ENCODE measurements around the gene CCT5. TPM values are rescaled to one million over a fixed set of nuclear protein-coding genes. Genes with fewer than 3 reads are reported as not detected.

The CCT5 gene
- total RNA-seq, 1 experiment from 2014 or later: 548 TPM

DNA sequence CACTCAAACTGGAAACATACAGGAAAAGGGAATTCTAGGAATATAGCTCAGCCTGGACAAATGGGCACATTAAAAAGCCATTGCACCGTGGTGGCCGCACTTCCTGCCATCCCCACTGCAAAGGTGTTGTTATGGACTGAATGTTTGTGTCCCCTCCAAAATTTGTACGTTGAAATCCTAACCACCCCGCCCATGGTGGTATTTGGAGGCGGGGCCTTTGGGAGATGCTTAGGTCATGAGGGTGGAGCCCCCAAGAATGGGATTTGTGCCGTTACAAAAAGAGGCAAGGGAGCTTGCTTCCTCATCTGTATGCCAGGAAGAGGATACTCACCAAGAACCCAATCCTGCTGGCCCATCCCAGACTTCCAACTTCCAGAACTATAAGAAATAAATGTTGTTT is 58.8 kb downstream of the CCT5 start:
- ChIA-PET CTCF (no interaction called here), POLR2A (interaction anchor here (1.0 kb wide), 1 partner anchor 45 kb away, joined by 3 read pairs; the partner anchor contains the start of gene MARCHF6)
- ATAC-seq (no peak), DNase-seq (ENCODE audit: low spot score) (no peak)
- Mint-ChIP-seq H3K9me3 (peaks cover 17% of the 10 kb centered on the region), H3K27me3 (ENCODE audit: low read depth) (peaks cover 10% of the 10 kb centered on the region), H3K4me3 (peak overlapping the region; percentile 39), H3K27ac (peak overlapping the region; percentile 84), H3K4me1 (peaks cover 30% of the 10 kb centered on the region), H3K36me3 (peaks cover 16% of the 10 kb centered on the region)
- TF ChIP-seq FOXP1 (CRISPR knock-in tag; IDR thresholded peaks at IDR 0.05; ENCODE audit: borderline replicate concordance): no peak
- TF ChIP-seq, protein P1, sequence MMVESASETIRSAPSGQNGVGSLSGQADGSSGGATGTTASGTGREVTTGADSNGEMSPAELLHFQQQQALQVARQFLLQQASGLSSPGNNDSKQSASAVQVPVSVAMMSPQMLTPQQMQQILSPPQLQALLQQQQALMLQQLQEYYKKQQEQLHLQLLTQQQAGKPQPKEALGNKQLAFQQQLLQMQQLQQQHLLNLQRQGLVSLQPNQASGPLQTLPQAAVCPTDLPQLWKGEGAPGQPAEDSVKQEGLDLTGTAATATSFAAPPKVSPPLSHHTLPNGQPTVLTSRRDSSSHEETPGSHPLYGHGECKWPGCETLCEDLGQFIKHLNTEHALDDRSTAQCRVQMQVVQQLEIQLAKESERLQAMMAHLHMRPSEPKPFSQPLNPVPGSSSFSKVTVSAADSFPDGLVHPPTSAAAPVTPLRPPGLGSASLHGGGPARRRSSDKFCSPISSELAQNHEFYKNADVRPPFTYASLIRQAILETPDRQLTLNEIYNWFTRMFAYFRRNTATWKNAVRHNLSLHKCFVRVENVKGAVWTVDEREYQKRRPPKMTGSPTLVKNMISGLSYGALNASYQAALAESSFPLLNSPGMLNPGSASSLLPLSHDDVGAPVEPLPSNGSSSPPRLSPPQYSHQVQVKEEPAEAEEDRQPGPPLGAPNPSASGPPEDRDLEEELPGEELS (CRISPR knock-in tag; IDR thresholded peaks at IDR 0.05): no peak
- TF ChIP-seq, protein P2, sequence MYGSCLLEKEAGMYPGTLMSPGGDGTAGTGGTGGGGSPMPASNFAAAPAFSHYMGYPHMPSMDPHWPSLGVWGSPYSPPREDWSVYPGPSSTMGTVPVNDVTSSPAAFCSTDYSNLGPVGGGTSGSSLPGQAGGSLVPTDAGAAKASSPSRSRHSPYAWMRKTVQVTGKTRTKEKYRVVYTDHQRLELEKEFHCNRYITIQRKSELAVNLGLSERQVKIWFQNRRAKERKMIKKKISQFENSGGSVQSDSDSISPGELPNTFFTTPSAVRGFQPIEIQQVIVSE (CRISPR knock-in tag; IDR thresholded peaks at IDR 0.05; ENCODE audit: borderline replicate concordance): no peak
- TF ChIP-seq, protein P3, sequence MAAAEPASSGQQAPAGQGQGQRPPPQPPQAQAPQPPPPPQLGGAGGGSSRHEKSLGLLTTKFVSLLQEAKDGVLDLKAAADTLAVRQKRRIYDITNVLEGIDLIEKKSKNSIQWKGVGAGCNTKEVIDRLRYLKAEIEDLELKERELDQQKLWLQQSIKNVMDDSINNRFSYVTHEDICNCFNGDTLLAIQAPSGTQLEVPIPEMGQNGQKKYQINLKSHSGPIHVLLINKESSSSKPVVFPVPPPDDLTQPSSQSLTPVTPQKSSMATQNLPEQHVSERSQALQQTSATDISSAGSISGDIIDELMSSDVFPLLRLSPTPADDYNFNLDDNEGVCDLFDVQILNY (CRISPR knock-in tag; IDR thresholded peaks at IDR 0.05): no peak
- TF ChIP-seq, protein P4, sequence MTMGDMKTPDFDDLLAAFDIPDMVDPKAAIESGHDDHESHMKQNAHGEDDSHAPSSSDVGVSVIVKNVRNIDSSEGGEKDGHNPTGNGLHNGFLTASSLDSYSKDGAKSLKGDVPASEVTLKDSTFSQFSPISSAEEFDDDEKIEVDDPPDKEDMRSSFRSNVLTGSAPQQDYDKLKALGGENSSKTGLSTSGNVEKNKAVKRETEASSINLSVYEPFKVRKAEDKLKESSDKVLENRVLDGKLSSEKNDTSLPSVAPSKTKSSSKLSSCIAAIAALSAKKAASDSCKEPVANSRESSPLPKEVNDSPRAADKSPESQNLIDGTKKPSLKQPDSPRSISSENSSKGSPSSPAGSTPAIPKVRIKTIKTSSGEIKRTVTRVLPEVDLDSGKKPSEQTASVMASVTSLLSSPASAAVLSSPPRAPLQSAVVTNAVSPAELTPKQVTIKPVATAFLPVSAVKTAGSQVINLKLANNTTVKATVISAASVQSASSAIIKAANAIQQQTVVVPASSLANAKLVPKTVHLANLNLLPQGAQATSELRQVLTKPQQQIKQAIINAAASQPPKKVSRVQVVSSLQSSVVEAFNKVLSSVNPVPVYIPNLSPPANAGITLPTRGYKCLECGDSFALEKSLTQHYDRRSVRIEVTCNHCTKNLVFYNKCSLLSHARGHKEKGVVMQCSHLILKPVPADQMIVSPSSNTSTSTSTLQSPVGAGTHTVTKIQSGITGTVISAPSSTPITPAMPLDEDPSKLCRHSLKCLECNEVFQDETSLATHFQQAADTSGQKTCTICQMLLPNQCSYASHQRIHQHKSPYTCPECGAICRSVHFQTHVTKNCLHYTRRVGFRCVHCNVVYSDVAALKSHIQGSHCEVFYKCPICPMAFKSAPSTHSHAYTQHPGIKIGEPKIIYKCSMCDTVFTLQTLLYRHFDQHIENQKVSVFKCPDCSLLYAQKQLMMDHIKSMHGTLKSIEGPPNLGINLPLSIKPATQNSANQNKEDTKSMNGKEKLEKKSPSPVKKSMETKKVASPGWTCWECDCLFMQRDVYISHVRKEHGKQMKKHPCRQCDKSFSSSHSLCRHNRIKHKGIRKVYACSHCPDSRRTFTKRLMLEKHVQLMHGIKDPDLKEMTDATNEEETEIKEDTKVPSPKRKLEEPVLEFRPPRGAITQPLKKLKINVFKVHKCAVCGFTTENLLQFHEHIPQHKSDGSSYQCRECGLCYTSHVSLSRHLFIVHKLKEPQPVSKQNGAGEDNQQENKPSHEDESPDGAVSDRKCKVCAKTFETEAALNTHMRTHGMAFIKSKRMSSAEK (CRISPR knock-in tag; IDR thresholded peaks at IDR 0.05; ENCODE audit: borderline replicate concordance): no peak
- TF ChIP-seq ZNF138 (CRISPR knock-in tag; conservative IDR thresholded peaks at IDR 0.05): no peak
- TF ChIP-seq, protein P5, sequence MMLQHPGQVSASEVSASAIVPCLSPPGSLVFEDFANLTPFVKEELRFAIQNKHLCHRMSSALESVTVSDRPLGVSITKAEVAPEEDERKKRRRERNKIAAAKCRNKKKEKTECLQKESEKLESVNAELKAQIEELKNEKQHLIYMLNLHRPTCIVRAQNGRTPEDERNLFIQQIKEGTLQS (CRISPR knock-in tag; conservative IDR thresholded peaks at IDR 0.05): no peak
- TF ChIP-seq, protein P6, sequence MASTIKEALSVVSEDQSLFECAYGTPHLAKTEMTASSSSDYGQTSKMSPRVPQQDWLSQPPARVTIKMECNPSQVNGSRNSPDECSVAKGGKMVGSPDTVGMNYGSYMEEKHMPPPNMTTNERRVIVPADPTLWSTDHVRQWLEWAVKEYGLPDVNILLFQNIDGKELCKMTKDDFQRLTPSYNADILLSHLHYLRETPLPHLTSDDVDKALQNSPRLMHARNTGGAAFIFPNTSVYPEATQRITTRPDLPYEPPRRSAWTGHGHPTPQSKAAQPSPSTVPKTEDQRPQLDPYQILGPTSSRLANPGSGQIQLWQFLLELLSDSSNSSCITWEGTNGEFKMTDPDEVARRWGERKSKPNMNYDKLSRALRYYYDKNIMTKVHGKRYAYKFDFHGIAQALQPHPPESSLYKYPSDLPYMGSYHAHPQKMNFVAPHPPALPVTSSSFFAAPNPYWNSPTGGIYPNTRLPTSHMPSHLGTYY (CRISPR knock-in tag; IDR thresholded peaks at IDR 0.05): no peak
- TF ChIP-seq, protein P7, sequence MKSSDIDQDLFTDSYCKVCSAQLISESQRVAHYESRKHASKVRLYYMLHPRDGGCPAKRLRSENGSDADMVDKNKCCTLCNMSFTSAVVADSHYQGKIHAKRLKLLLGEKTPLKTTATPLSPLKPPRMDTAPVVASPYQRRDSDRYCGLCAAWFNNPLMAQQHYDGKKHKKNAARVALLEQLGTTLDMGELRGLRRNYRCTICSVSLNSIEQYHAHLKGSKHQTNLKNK (CRISPR knock-in tag; IDR thresholded peaks at IDR 0.05): no peak
- TF ChIP-seq NFATC4 (CRISPR knock-in tag; IDR thresholded peaks at IDR 0.05): no peak
- TF ChIP-seq SMAD4 (CRISPR knock-in tag; IDR thresholded peaks at IDR 0.05): no peak
- TF ChIP-seq, protein P8, sequence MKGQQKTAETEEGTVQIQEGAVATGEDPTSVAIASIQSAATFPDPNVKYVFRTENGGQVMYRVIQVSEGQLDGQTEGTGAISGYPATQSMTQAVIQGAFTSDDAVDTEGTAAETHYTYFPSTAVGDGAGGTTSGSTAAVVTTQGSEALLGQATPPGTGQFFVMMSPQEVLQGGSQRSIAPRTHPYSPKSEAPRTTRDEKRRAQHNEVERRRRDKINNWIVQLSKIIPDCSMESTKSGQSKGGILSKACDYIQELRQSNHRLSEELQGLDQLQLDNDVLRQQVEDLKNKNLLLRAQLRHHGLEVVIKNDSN (CRISPR knock-in tag; IDR thresholded peaks at IDR 0.05): no peak
- TF ChIP-seq TP53 (CRISPR knock-in tag; IDR thresholded peaks at IDR 0.05): no peak

Data from WTC11 (cell line).